Effector CD8-positive, alpha-beta T cell (primary cell): ENCODE measurements around the gene PJA2.
A peak's percentile ranks its signal among the peaks of the same experiment; 100 is the strongest.

Experiments
- DNase-seq: peaks from one replicate; lab custom pipeline; 2025; lab: John Stamatoyannopoulos, UW

Gene PJA2

GRCh38 chr5:109408991-109409843 is 557 bp downstream of the PJA2 start:
- DNase-seq, result peak; percentile 67

DNA sequence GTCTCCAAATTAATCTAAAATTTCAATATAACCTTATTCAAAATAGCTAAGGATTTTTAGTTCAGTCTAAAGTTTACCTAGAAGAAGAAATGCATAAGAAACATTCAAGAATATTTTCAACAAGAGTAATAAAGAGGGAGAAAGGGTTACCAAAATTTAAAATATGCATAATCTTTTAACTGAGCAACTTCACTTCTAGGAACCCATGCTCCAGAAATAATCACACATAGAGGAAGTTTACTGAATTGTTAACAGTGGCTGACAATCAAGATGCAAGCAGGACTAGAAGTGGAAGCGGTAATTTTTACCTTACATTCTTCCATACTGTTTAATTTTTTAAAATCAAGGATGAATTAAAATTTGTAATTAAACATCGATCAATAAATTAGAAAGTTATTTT is 1.9 kb downstream of the PJA2 start:
- no peak for DNase-seq

- DNase-seq, result no peak
These were observed 3.1 kb downstream of the PJA2 start for GRCh38 chr5:109406719-109407118.

DNA sequence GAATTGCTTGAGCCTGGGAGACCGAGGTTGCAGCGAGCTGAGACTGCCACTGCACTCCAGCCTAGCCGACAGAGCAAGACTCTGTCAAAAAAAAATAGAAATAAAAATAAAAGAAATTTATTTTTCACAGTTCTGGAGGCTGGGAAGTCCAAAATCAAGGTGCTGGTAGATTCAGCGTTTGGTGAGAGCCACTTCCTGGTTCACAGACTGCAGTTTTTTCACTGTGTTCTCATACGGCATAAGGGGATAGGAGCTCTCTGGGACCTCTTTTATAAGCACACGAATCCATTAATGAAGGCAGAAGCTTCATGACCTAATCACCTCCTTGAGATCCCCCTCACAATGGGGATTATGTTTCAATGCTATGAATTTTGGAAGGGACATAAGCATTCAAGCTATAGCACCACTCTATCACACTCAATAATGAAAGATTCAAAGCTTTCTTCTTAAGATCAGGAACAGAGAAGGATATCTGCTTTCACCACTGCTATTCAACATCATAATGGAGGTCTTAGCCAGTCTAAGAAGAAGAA is 5.3 kb downstream of the PJA2 start:
- DNase-seq, result no peak

- no peak for DNase-seq
These were observed 6.3 kb downstream of the PJA2 start for GRCh38 chr5:109403469-109403868.

DNA sequence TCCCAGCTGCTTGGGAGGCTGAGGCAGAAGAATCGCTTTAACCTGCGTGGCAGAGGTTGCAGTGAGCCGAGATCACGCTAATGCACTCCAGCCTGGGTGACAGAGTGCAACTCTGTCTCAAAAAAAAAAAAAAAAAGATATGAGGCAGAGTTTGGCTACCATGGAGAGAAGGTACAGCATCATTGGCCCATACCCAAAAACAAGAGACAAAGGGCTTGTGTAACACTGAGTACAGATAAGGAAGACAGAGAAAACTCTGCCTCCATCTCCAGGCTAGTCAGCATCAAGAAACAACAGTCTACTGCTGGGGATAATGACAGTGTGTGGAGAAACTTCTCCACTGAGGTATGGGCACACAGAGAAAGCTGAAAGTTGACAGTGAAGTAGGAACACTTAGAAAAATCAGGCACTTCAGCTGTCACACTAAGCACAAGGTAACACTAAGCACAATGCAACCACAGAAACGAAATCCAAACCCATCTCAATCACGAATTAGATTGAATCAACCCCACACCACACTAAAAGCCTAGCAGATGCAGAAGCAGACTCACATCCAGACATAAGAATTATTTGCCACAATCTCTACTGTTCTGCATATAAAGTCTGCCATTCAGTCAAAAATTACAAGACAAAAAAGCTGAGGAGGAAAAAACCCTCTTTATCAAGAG is 10.5 kb downstream of the PJA2 start:
- DNase-seq, result no peak

DNA sequence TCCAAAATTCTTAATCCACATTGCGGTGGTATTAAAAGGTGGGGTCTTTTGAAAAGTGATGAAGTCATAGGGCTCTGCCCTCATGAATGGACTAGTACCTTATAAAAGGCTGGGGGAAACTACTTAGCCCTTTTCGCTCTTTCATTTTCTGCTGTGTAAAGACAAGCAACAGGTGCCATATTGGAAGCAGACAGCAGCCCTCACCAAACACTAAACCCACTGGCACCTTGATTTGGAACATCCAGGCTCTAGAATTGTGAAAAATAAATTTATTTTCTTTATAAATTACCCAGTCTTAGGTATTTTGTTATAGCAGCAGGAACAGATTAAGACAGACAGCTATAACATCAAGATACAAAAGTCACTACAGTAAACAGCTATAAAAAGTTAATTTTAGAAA is 12.8 kb downstream of the PJA2 start:
- DNase-seq, result no peak

DNA sequence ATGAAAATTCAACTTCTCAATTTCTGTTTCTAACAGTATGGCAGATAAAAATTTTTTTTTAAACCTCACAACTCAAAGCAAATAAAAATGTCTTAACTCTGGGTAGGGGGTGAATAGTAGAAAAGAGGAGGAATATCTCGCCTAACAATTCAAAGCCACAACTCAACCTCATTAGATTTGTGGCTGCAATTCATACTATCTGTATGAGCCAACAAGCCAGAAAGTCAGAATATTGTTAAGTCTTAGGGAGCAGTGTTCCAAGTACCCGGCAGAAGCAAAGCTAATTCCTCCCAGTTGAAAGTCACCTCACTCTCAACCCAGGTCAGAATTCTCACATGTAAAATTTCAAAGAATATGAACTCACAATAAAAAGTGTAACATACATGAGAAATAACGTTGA is 15.0 kb downstream of the PJA2 start:
- DNase-seq, result no peak

DNA sequence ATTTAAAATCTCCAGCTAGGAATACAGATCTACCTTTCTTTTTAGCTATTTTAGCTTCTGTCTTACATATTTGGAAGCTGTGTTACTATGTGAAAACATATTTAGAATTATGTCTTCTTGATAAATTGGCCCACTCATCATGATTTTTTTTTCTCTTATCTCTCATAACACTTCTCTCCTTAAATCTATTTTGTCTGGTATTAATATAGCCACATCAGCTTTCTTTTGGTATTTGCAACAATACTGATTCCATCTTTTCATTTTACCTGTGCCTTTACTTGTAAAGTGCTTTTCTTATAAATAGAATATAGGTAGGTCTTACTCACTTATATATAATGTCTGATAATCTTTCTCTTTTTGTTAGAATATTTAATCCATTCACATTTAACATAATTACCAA is 19.6 kb downstream of the PJA2 start:
- no peak for DNase-seq

GRCh38 chr5:109388407-109388806 is 21.4 kb downstream of the PJA2 start:
- DNase-seq, result no peak

DNA sequence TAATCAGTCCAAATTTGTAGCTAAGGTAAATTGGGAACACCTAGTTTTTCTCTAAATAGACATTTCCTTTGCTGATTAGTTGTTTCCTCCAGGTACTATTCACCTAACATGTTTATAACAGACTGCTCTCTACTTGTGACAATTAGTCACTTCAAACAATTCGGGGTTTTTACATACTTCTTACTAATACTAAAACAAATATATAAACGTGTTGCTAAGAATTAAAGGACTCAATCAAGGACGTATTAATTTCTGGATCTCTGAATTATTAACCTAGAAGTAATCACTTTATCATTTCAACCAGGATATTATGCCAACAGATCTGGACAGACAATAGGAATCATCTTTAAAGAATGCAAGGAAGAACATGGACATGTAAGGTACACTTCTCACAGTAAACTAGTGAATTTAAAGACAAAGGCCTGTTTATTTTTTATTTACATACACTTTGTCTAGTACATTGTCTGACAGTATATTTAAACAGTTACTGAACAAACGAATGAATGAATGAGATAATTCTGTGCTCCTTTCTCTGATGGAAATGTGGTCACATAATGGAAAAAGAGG is 22.3 kb downstream of the PJA2 start:
- no peak for DNase-seq

DNA sequence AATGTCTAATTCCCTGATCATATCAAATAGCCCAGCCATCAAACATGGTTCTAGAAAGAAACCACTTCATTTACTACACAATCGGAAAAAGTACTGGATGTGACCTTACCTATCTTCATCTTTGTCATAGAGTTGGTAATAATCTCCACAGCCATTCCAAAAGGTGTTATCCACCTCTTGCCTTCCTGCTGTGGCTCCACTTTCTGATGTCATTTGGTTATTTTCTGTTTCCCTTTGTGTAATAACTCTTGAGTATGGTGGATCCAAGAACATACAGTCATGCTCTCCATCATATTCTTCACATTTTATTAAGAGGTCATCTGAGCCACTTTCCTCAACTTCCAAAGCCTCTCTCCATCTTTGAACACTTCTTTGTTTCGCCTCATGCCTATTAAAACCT is 31.7 kb downstream of the PJA2 start:
- no peak for DNase-seq

DNA sequence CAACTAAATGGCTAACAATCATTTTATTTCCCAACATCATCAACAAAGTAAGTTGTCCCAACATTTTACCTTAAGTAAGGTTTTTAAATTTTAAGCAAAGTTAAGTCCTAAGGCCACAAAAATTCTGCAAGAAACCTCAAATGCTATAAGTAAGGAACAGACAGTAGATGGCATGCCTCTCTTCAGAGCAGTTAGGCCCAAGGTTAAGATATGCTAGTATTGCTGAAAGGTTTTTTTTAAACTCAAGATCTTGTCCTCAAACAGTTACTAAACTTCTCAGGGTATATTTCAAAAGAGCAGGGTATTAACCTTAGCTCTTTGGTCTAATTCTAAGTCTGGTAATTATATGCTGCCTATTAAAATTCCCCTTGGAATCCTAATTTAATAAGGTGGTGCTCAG is 35.1 kb downstream of the PJA2 start:
- no peak for DNase-seq

DNA sequence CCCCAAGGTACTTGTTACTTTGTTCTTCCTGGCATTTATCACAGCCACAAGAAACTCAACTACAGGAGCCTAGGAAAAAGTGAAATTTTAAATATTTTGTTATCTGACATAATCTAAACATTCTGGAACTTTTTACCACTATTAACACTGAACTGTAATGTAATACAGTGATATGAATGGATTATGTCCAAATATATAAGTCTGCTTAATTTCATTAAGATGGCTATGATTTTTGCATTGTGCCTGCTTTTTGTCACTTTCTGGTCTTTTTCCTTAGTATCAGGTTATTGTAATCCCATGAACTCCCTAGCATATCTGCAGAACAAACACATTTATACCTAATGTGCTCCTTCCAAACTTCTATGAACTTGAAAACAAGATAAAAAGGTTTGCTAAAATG is 35.8 kb downstream of the PJA2 start:
- no peak for DNase-seq

GRCh38 chr5:109370343-109370742 is 39.4 kb downstream of the PJA2 start:
- no peak for DNase-seq

DNA sequence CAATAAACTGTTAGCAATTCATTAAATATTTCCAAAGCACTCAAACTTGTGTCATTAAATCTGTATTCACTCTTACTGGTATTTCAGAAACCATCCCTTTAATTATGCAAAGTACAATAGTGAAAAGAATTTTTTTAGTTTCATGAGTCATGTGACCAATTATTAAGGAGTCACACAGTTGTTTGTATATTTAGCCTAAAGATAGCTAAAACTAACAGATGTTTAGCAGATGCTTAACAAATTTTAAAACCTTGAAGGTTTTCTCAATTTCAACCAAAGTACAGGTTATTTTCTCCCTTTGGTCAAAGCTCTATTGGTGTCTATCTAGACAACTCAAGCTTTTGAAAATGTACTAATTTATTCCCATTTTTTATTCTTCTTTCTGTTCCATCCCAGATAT is 44.1 kb downstream of the PJA2 start:
- no peak for DNase-seq

DNA sequence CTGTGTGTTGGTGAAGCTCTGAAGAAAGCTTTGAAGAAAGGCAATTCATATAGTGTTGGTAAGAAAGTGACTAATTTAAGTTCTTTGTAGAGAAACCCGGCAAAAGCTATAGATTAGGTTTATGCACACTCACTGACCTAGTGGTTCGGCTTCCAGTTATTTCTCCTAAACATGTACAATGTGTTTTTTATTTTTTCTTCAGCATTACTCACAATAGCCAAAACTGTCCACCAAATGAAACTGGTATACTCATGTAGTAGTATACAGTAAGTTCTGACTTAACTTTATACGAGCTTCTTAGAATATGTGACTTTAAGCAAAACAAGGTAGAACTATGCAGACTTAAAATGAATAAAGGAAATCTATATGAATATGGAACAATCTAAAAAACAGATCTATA is 44.8 kb downstream of the PJA2 start:
- no peak for DNase-seq

DNA sequence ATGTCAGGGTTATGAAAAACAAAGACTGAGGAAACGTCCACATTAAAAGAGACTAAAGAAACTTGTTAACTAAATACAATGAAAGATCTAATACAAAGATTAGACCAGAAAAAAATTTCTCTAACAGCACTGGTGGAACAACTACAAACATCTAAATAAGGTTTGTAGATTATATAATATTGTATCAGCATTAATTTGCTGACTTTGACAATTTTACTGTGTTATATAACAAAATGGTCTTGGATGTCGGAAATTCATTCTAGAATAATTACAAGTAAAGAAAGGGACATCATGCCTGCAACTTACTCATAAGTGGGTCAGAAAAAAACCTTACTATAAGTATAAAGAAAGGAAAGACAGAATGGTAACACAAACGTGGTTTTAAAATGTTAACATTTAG is 50.1 kb downstream of the PJA2 start:
- DNase-seq, result no peak

DNA sequence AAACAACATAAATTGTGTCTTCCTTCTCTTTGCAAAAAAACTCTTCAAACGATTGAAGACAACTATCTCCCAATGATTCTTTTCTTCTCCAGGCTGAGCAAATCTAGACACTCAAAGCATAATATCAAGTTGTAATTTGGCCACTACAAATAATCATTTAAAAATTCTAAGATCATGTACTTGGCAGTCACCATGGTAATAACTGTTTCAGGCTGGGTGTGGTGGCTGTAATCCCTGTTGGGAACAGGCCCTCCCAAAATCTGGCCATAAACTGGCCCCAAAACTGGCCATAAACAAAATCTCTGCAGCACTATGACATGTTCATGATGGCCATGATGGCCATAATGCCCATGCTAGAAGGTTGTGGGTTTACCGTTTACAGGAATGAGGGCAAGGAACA is 52.0 kb downstream of the PJA2 start:
- no peak for DNase-seq

- DNase-seq, result no peak
These were observed 55.0 kb downstream of the PJA2 start for GRCh38 chr5:109354761-109355160.

DNA sequence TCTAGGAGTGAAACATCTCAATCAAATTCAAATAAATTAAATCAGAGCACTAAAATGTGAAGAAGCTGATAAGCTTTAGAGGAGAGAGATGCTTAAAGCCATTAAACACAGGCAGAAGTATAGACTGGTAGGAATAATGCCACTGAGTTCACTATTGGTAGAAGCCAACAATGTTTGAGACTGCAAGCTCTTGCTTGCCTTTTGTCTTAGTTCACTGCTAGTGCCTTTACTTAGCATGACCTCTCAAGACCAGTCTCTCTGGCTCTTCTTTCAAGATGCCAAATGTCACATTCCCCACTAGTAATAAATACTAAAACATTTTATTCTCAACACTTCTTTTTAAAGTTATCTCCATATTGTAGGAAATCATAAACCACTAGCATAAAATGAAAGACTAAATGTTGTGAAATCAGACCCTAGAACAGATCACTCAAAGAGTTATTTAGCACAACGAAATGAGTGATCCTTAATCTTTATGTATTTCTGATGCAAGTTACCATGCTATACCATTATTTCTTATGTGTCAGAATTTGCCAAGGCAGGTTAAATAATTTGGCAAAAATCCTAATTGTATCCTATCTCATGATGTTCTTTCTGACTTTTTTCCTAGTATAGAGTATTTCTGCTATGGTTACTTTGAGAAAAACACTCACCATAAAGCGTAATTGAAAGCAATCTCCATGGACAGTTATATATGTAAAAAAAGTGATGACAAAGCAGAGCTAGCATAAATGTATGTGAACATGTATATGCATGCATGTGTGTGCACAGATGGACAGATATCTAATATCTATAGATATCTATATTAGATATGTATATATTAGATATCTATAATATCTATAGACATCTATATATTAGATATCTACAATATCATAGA is 57.5 kb downstream of the PJA2 start:
- no peak for DNase-seq
